Peyer's patch (tissue), 4 donors: ENCODE measurements around the gene TP53I11.

Experiments
- POLR2A ChIP-seq, 2 donors: fragments of 450-650 bp; IDR thresholded peaks; one replicate each; pipeline ENCODE4 v1.5.1; 2017; ENCODE audit warnings: antibody characterized with exemption in 2 of 2, mild to moderate bottlenecking in 2 of 2, moderate library complexity in 2 of 2
- TF ChIP-seq, protein P1 (sequence below), 6 experiments: fragments of 450-650 bp in 4 of 6; fragments of 200-600 bp in 2 of 6; sonication (generic) in 1 of 6; IDR thresholded peaks; one replicate each; pipeline ENCODE4 v1.5.1; 2017 to 2019; ENCODE audit warnings: antibody characterized with exemption in 6 of 6, mild to moderate bottlenecking in 3 of 6, moderate library complexity in 1 of 6

- TF ChIP-seq POLR2A (IDR thresholded peaks at IDR 0.05), result no peak
- TF ChIP-seq, protein P1, sequence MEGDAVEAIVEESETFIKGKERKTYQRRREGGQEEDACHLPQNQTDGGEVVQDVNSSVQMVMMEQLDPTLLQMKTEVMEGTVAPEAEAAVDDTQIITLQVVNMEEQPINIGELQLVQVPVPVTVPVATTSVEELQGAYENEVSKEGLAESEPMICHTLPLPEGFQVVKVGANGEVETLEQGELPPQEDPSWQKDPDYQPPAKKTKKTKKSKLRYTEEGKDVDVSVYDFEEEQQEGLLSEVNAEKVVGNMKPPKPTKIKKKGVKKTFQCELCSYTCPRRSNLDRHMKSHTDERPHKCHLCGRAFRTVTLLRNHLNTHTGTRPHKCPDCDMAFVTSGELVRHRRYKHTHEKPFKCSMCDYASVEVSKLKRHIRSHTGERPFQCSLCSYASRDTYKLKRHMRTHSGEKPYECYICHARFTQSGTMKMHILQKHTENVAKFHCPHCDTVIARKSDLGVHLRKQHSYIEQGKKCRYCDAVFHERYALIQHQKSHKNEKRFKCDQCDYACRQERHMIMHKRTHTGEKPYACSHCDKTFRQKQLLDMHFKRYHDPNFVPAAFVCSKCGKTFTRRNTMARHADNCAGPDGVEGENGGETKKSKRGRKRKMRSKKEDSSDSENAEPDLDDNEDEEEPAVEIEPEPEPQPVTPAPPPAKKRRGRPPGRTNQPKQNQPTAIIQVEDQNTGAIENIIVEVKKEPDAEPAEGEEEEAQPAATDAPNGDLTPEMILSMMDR (IDR thresholded peaks at IDR 0.05), result no peak
Observed at GRCh38 chr11:44889266-44889665, 61.4 kb downstream of the TP53I11 start.
